Left lobe of liver (tissue), 2 donors: ENCODE measurements around the gene SLCO2A1. TPM values are rescaled to one million over a fixed set of nuclear protein-coding genes. Genes with fewer than 3 reads are reported as not detected.

Experiments
- ATAC-seq: fragments of 200-7000 bp; cut with Tn5 transposase; one replicate; pipeline ENCODE4 v1.9.1; 2020; ENCODE audit warnings: mild to moderate bottlenecking, moderate library complexity
- DNase-seq: peaks from one replicate; pipeline ENCODE4 v3.0.0-alpha.2; 2020; ENCODE audit warnings: low spot score
- total RNA-seq: library from RNA; stranded (reverse); gene quantifications from one replicate; pipeline ENCODE4 v1.2.1, GENCODE V29; 2021
- donor health status: DM: no; HTN: no; CAD: no; lungs with moderate emphysema.
- donor health status: DM: no; HTN: yes; CAD: no.

Gene SLCO2A1
- total RNA-seq, 1 donor from 2014 or later, result 7.4 TPM

GRCh38 chr3:133983576-133984560, 45.9 kb downstream of the SLCO2A1 start:
- DNase-seq (no peak), ATAC-seq (no peak)

GRCh38 chr3:133983126-133983525, 46.6 kb downstream of the SLCO2A1 start:
- DNase-seq (no peak), ATAC-seq (no peak)

- ATAC-seq (no peak), DNase-seq (no peak)
Observed at GRCh38 chr3:133980550-133980949, 49.2 kb downstream of the SLCO2A1 start.

DNA sequence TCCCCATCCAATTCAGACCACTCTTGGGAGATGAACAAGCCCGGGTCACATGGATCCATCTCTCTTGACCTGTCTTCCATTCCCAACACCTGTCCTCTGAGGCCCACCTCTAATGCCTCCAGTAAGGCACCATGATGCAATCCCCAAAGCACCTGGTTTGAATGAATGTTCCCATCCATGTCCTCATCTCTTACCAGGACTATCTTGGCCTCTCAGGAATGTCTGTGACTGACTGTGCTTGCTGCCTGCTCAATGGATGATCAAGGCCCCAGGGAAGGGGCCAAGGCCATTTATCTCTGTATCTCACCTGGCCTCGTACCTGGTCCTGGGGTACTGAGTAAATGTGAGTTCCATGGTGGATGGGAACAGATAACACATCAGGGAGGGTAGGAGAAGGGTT, 49.7 kb downstream of the SLCO2A1 start:
- DNase-seq (no peak), ATAC-seq (no peak)

- peak; percentile 22 for ATAC-seq
Observed at GRCh38 chr3:133979553-133979952, 50.2 kb downstream of the SLCO2A1 start.

DNA sequence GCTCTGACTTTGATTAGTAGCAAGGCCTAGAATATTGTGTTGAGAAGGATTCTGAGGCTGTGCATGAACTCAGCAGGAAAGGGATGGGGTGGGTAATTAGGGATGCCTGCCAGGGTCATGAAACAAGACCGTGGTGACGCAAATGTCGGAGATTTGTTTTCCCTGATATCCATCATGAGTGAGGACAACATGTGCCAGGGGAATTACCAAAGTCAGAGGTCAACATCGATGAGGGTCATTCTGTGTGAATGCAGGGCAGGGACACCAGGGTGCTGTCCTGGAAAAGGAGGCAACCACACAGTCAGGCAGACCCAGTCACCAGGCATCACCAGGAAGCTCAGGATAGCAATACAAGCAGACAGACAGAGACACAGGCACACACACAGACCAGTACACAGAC, 52.2 kb downstream of the SLCO2A1 start:
- peak; percentile 74 for ATAC-seq
- DNase-seq, result peak; percentile 57

More at GRCh38 chr3:133979553-133979952, 50.2 kb downstream of the SLCO2A1 start:
- no peak for DNase-seq

GRCh38 chr3:133973249-133973980, 56.3 kb downstream of the SLCO2A1 start:
- DNase-seq (no peak), ATAC-seq (peak; percentile 52)

GRCh38 chr3:133972156-133972555, 57.6 kb downstream of the SLCO2A1 start:
- DNase-seq, result no peak
- ATAC-seq, result no peak

GRCh38 chr3:133970916-133971315, 58.8 kb downstream of the SLCO2A1 start:
- DNase-seq (no peak), ATAC-seq (no peak)

DNA sequence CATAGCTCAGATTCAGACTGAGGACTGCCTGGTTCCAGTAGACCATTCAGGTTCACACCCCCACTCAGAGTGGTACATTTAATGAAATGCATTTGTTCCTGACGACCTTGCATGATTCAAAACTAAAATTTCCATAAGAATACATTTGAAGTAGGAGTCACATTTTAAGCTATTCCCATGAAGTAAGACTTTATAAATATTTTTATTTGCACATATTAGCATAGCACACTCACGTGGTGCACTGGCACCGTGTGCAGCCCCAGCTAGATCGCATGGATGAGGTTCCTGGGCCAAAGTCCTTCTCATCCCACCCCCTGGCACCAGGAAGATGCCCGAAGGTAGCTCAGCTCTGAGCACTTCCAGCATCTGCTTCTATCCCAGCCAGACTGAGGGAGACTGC, 59.4 kb downstream of the SLCO2A1 start:
- ATAC-seq, result no peak
- DNase-seq, result no peak

GRCh38 chr3:133967992-133968892, 61.5 kb downstream of the SLCO2A1 start:
- ATAC-seq (peak; percentile 14), DNase-seq (no peak)

DNA sequence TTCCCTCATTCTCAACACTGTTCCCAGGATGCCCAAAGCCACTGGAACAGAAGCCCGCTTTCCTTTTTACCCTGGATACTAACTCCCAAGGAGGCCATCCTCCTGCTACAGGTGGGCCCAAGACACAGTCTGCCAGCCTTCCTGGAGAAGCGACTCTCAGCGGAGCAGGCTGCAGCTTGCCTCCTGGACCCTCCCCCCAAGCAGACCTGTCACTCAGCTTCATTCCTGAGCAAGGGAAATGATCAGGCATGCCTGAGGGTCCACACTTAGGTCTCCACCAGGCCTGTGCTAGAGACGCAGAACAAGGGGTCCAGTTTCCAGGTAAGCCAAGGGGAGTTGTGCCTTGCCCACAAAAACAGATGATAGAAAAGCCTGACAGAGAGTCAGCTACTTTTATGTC, 62.8 kb downstream of the SLCO2A1 start:
- no peak for DNase-seq

DNA sequence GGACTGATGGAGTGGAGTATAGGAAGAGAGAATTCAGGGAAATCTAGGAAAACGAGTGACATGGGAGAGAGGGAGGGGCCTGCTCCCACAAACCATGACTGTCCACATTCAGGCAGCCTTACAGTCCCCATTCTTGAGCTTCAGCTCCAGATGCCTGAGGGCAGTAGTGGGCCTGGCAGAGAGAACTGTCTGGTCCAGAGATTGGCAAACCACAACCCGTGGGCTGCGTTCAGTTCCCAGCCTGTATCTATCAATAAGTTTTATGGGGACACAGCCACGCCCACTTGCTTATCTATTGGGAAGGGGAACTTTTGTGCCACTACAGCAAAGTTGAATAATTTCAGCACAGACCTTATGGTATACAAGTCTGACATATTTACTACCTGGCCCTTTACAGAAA, 63.8 kb downstream of the SLCO2A1 start:
- no peak for DNase-seq

More for the DNA sequence above, 62.8 kb downstream of the SLCO2A1 start:
- ATAC-seq, result no peak

GRCh38 chr3:133965013-133965570, 64.6 kb downstream of the SLCO2A1 start:
- DNase-seq (no peak), ATAC-seq (no peak)

More for the DNA sequence above, 63.8 kb downstream of the SLCO2A1 start:
- no peak for ATAC-seq

GRCh38 chr3:133964547-133964946, 65.2 kb downstream of the SLCO2A1 start:
- DNase-seq (no peak), ATAC-seq (peak; percentile 26)

- no peak for DNase-seq
- no peak for ATAC-seq
Observed at GRCh38 chr3:133963657-133964396, 65.9 kb downstream of the SLCO2A1 start.

GRCh38 chr3:133962849-133963248, 66.9 kb downstream of the SLCO2A1 start:
- no peak for ATAC-seq
- no peak for DNase-seq

GRCh38 chr3:133958071-133958805, 71.5 kb downstream of the SLCO2A1 start:
- DNase-seq, result no peak

DNA sequence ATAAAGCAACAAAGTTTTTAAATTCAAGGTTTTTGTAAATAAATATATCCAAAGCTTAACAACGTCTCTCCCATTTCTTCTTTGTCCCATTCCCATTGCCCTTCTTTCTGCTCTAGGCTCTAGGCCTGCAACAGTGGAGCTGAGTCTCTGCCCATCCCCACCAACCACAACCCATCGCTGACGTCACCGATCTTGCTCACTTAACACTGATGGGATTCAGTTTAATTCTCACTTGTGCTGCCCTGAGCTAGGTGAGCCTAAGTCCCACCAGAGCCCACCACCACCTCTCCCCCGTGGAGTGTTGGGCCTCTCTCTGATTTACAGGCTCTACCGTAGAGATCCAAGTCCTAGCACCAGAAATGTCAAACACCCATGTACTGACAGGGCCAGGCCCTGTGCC, 72.7 kb downstream of the SLCO2A1 start:
- DNase-seq (no peak), ATAC-seq (no peak)

More at GRCh38 chr3:133958071-133958805, 71.5 kb downstream of the SLCO2A1 start:
- ATAC-seq, result no peak
